Liver (tissue), 9 donors: ENCODE measurements around the gene MRPS35. TPM values are rescaled to one million over a fixed set of nuclear protein-coding genes. Genes with fewer than 3 reads are reported as not detected.

ENCODE experiments used
- DNase-seq: peaks from one replicate; pipeline ENCODE4 v3.0.0-alpha.2; 2017; ENCODE audit warnings: low spot score
- H3K27ac ChIP-seq, 2 donors: one replicate each; pipeline ENCODE4 v1.7.0; 2013; ENCODE audit warnings: inconsistent platforms in 2 of 2, low read length in 2 of 2, control low read depth in 1 of 2, low read depth in 1 of 2, mild to moderate bottlenecking in 1 of 2
- H3K27me3 ChIP-seq, 4 donors: one replicate each; pipeline versions ENCODE4 v1.6.1 to v1.7.0; 2013; ENCODE audit warnings: low read length in 3 of 4, inconsistent platforms in 1 of 4, mild to moderate bottlenecking in 1 of 4, moderate library complexity in 1 of 4; ENCODE audit not compliant: control insufficient read depth in 4 of 4, insufficient read depth in 4 of 4
- H3K36me3 ChIP-seq, 4 donors: one replicate each; pipeline versions ENCODE4 v1.6.1 to v1.7.0; 2013; ENCODE audit warnings: low read length in 3 of 4, mild to moderate bottlenecking in 3 of 4, low read depth in 1 of 4, moderate library complexity in 1 of 4; ENCODE audit not compliant: control insufficient read depth in 4 of 4, insufficient read depth in 3 of 4
- H3K4me1 ChIP-seq, 4 donors: one replicate each; pipeline versions ENCODE4 v1.6.1 to v1.7.0; 2013; ENCODE audit warnings: low read length in 3 of 4, mild to moderate bottlenecking in 3 of 4, moderate library complexity in 1 of 4; ENCODE audit not compliant: control insufficient read depth in 4 of 4, insufficient read depth in 4 of 4
- H3K4me3 ChIP-seq, 3 donors: one replicate each; pipeline versions ENCODE4 v1.6.1 to v1.7.0; 2013; ENCODE audit warnings: low read length in 3 of 3, control low read depth in 1 of 3, low read depth in 1 of 3, mild to moderate bottlenecking in 1 of 3
- H3K9ac ChIP-seq, 2 donors: one replicate each; pipeline ENCODE4 v1.7.0; 2013; ENCODE audit warnings: low read length in 2 of 2, mild to moderate bottlenecking in 2 of 2, moderate library complexity in 2 of 2, control low read depth in 1 of 2, low read depth in 1 of 2
- H3K9me3 ChIP-seq, 4 donors: one replicate each; pipeline versions ENCODE4 v1.6.1 to v1.7.0; 2013; ENCODE audit warnings: low read length in 3 of 4; ENCODE audit not compliant: control insufficient read depth in 4 of 4
- ATF3 ChIP-seq: IDR thresholded peaks from 2 replicates; pipeline ENCODE4 v1.6.1; 2016; ENCODE audit warnings: antibody characterized with exemption
- CTCF ChIP-seq: fragments of 150-350 bp; IDR thresholded peaks from 2 replicates; pipeline ENCODE4 v1.5.1; 2017; ENCODE audit warnings: improper control_type of control experiment, low read depth, low read length; ENCODE audit not compliant: missing input control
- EGR1 ChIP-seq, 2 donors: IDR thresholded peaks; 2 replicates each; pipeline ENCODE4 v1.6.1; 2016 to 2018; ENCODE audit warnings: antibody characterized with exemption in 2 of 2, low read depth in 2 of 2
- FOXA1 ChIP-seq: IDR thresholded peaks from 2 replicates; pipeline ENCODE4 v1.6.1; 2016; ENCODE audit warnings: antibody characterized with exemption
- FOXA2 ChIP-seq: IDR thresholded peaks from 2 replicates; pipeline ENCODE4 v1.6.1; 2016; ENCODE audit warnings: antibody characterized with exemption
- GABPA ChIP-seq, 2 donors: IDR thresholded peaks in 1 of 2; conservative IDR thresholded peaks in 1 of 2; 2 replicates each; pipeline ENCODE4 v1.6.1; 2016; ENCODE audit warnings: antibody characterized with exemption in 2 of 2, mild to moderate bottlenecking in 1 of 2, moderate library complexity in 1 of 2
- HNF4A ChIP-seq, 2 donors: conservative IDR thresholded peaks; 2 replicates each; pipeline ENCODE4 v1.6.1; 2016; ENCODE audit warnings: antibody characterized with exemption in 2 of 2, mild to moderate bottlenecking in 2 of 2
- HNF4G ChIP-seq: IDR thresholded peaks from 2 replicates; pipeline ENCODE4 v1.6.1; 2016; ENCODE audit warnings: antibody characterized with exemption
- JUND ChIP-seq, 2 donors: IDR thresholded peaks; 2 replicates each; pipeline ENCODE4 v1.6.1; 2016; ENCODE audit warnings: antibody characterized with exemption in 2 of 2
- MAX ChIP-seq: IDR thresholded peaks from 2 replicates; pipeline ENCODE4 v1.6.1; 2016; ENCODE audit warnings: antibody characterized with exemption
- NR2F2 ChIP-seq: IDR thresholded peaks from 2 replicates; pipeline ENCODE4 v1.6.1; 2016; ENCODE audit warnings: antibody characterized with exemption
- RAD21 ChIP-seq, 2 donors: IDR thresholded peaks; 2 replicates each; pipeline ENCODE4 v1.6.1; 2016; ENCODE audit warnings: antibody characterized with exemption in 2 of 2, mild to moderate bottlenecking in 2 of 2
- REST ChIP-seq: IDR thresholded peaks from 2 replicates; pipeline ENCODE4 v1.6.1; 2016; ENCODE audit warnings: antibody characterized with exemption, mild to moderate bottlenecking
- RXRA ChIP-seq, 2 donors: IDR thresholded peaks; 2 replicates each; pipeline ENCODE4 v1.6.1; 2017 to 2018; ENCODE audit warnings: antibody characterized with exemption in 2 of 2, mild to moderate bottlenecking in 1 of 2
- SP1 ChIP-seq: IDR thresholded peaks from 2 replicates; pipeline ENCODE4 v1.6.1; 2018; ENCODE audit warnings: antibody characterized with exemption, mild to moderate bottlenecking
- TAF1 ChIP-seq: conservative IDR thresholded peaks from 2 replicates; pipeline ENCODE4 v1.6.1; 2016; ENCODE audit warnings: antibody characterized with exemption, mild to moderate bottlenecking
- YY1 ChIP-seq: IDR thresholded peaks from 2 replicates; pipeline ENCODE4 v1.6.1; 2016; ENCODE audit warnings: antibody characterized with exemption, mild to moderate bottlenecking
- ZBTB33 ChIP-seq: IDR thresholded peaks from 2 replicates; pipeline ENCODE4 v1.6.1; 2016; ENCODE audit warnings: antibody characterized with exemption
- WGBS: extraction: QIAGEN DNeasy Blood & Tissue Kit; methylation state at CpG from one replicate; pipeline ENCODE4 v1.1.7; 2013; 5-methylcytosine and 5-hydroxymethylcytosine counted together
- polyA plus RNA-seq, 2 donors: library from polyadenylated mRNA; stranded (reverse) in 1 of 2; unstranded in 1 of 2; fragments of 200-250 nt in 1 of 2; fragments of >200 nt in 1 of 2; fragmentation: Nextera tagmentation in 1 of 2; extraction: Ambion mirVana in 1 of 2; gene quantifications; one replicate each; pipeline versions ENCODE4 v1.2.1 to v1.2.3, GENCODE V29; 2013 to 2015
- total RNA-seq, 2 donors: library from RNA; depleted of rRNA; stranded (reverse); fragments of >200 nt; gene quantifications; one replicate each; pipeline ENCODE4 v1.2.3, GENCODE V29; 2014
- donor health status: healthy.
- donor health status: healthy.
- donor health status: healthy.
- donor health status: healthy.
- donor health status: healthy.

Gene MRPS35
- total and polyA plus RNA-seq, 4 donors = 27.4 to 64.3 (median 49.4) TPM

GRCh38 chr12:27779920-27780611, 69.4 kb downstream of the MRPS35 start, which contains the start of the genes KLHL42 and MANSC4:
Gene KLHL42, plus strand, starts transcription at chr12:27780233. Its CDS starts 98 bp downstream, at chr12:27780331.
Gene MANSC4, minus strand, starts transcription at chr12:27780236. Its CDS starts 8,960 bp downstream, at chr12:27771276.
- peak; percentile 1 for TF ChIP-seq CTCF
- TF ChIP-seq ATF3 = no peak
- Histone ChIP-seq H3K9ac (peak within 1 kb of the TSS; percentile 27 to 29), H3K4me3 (peak within 1 kb of the TSS; percentile 61 to 98 (median 81)), H3K27ac (peak within 1 kb of the TSS; percentile 59 to 76), H3K9me3 (no peaks in the 10 kb centered on the region), H3K4me1 (peaks cover 9 to 14% (median 11%) of the 10 kb centered on the region in 4 donors), H3K36me3 (no peaks in the 10 kb centered on the region), H3K27me3 (no peaks in the 10 kb centered on the region)
- under 1% methylated on average over 92 of the region's 92 CpGs for WGBS
- peak; percentile 66 for DNase-seq

- 31% methylated on average over 27 of the region's 27 CpGs for WGBS
- DNase-seq = peak; percentile 34
- Histone ChIP-seq H3K27me3 (no peaks in the 10 kb centered on the region), H3K9ac (peak overlapping the region in 1 of 2 donors; percentile 22), H3K9me3 (no peaks in the 10 kb centered on the region), H3K4me3 (peak overlapping the region; percentile 61 to 98 (median 81)), H3K4me1 (peaks cover 9 to 14% (median 11%) of the 10 kb centered on the region in 4 donors), H3K36me3 (no peaks in the 10 kb centered on the region), H3K27ac (peak overlapping the region; percentile 59 to 76)
- TF ChIP-seq HNF4G = no peak
- TF ChIP-seq ATF3 = no peak
- no peak for TF ChIP-seq REST
- TF ChIP-seq TAF1 = no peak
- no peak for TF ChIP-seq FOXA1
- no peak for TF ChIP-seq EGR1 (IDR thresholded peaks at IDR 0.05; ENCODE audit: low read depth in 2 of 2)
- no peak for TF ChIP-seq NR2F2
- TF ChIP-seq JUND (IDR thresholded peaks at IDR 0.05) = no peak
- no peak for TF ChIP-seq SP1
- no peak for TF ChIP-seq FOXA2
- no peak for TF ChIP-seq MAX
- TF ChIP-seq YY1 = no peak
- no peak for TF ChIP-seq RXRA (IDR thresholded peaks at IDR 0.05)
- TF ChIP-seq ZBTB33 = no peak
- TF ChIP-seq GABPA (IDR thresholded peaks at IDR 0.05 in 1 of 2, conservative IDR thresholded peaks at IDR 0.05 in 1 of 2) = no peak
- no peak for TF ChIP-seq RAD21 (IDR thresholded peaks at IDR 0.05)
- TF ChIP-seq CTCF = no peak
- TF ChIP-seq HNF4A (conservative IDR thresholded peaks at IDR 0.05) = no peak
Measured at GRCh38 chr12:27780612-27781408, 70.2 kb downstream of the MRPS35 start.
